ENCODE results near the gene PDE4D. TPM values are rescaled to one million over a fixed set of nuclear protein-coding genes. Genes with fewer than 3 reads are reported as not detected.

The PDE4D gene
- total and polyA plus RNA-seq, 8 donors = 1.5 to 7.1 (median 3.1) TPM

GRCh38 chr5:59436364-59437148 lies 457.0 kb downstream of the PDE4D start:
- intact Hi-C loops (cut with DNase I) = no loop called here
- H3K27ac ChIP-seq = no peak overlapping the region
- WGBS, 2 donors = 73 to 80% methylated on average over 5 of the region's 5 CpGs
- no peak overlapping the region for H3K4me3 ChIP-seq
- no peak for DNase-seq
- H3K9me3 ChIP-seq = no peaks in the 10 kb centered on the region
- H3K27me3 ChIP-seq = no peaks in the 10 kb centered on the region
- H3K4me1 ChIP-seq = no peaks in the 10 kb centered on the region
- no peak for TF ChIP-seq CTCF (IDR thresholded peaks at IDR 0.05)
- no peak for ATAC-seq
- H3K36me3 ChIP-seq = no peaks in the 10 kb centered on the region
- peak; percentile 13 for FAIRE-seq

- intact Hi-C loops (cut with DNase I) = no loop called here
- no peaks in the 10 kb centered on the region for H3K4me1 ChIP-seq
- no peak overlapping the region for H3K4me3 ChIP-seq
- 64 to 76% methylated on average over 1 of the region's 1 CpG for WGBS, 2 donors
- H3K27ac ChIP-seq = no peak overlapping the region
- FAIRE-seq (no peak), DNase-seq (no peak), ATAC-seq (peak in 1 of 4 donors; percentile 21)
- no peaks in the 10 kb centered on the region for H3K9me3 ChIP-seq
- no peaks in the 10 kb centered on the region for H3K27me3 ChIP-seq
- TF ChIP-seq CTCF (IDR thresholded peaks at IDR 0.05) = no peak
- H3K36me3 ChIP-seq = no peaks in the 10 kb centered on the region
Observed at GRCh38 chr5:59433174-59433573, 460.4 kb downstream of the PDE4D start.

- Histone ChIP-seq H3K4me1 (no peaks in the 10 kb centered on the region), H3K4me3 (no peak overlapping the region), H3K36me3 (no peaks in the 10 kb centered on the region), H3K27me3 (no peaks in the 10 kb centered on the region), H3K9me3 (no peaks in the 10 kb centered on the region), H3K27ac (no peak overlapping the region)
- no peak for TF ChIP-seq CTCF (IDR thresholded peaks at IDR 0.05)
- FAIRE-seq (no peak), ATAC-seq (peak in 1 of 4 donors; percentile 22), DNase-seq (no peak)
- WGBS, 2 donors = 82 to 90% methylated on average over 9 of the region's 9 CpGs
- intact Hi-C loops (cut with DNase I) = no loop called here
Observed at GRCh38 chr5:59430066-59430685, 463.4 kb downstream of the PDE4D start.

GRCh38 chr5:59428391-59428790 lies 465.1 kb downstream of the PDE4D start:
- no peaks in the 10 kb centered on the region for H3K9me3 ChIP-seq
- 81 to 92% methylated on average over 2 of the region's 2 CpGs for WGBS, 2 donors
- no peak overlapping the region for H3K4me3 ChIP-seq
- DNase-seq (no peak), ATAC-seq (no peak), FAIRE-seq (no peak)
- no peaks in the 10 kb centered on the region for H3K27me3 ChIP-seq
- no peak overlapping the region for H3K27ac ChIP-seq
- intact Hi-C loops (cut with DNase I) = no loop called here
- no peaks in the 10 kb centered on the region for H3K4me1 ChIP-seq
- H3K36me3 ChIP-seq = no peaks in the 10 kb centered on the region
- no peak for TF ChIP-seq CTCF (IDR thresholded peaks at IDR 0.05)

GRCh38 chr5:59424515-59424914 lies 469.0 kb downstream of the PDE4D start:
- no peak for ATAC-seq
- H3K27ac ChIP-seq = no peak overlapping the region
- 85 to 95% methylated on average over 3 of the region's 3 CpGs for WGBS, 2 donors

More at GRCh38 chr5:59424515-59424914, 469.0 kb downstream of the PDE4D start:
- TF ChIP-seq CTCF (IDR thresholded peaks at IDR 0.05) = no peak
- intact Hi-C loops (cut with DNase I) = no loop called here
- DNase-seq (no peak), FAIRE-seq (no peak)
- no peaks in the 10 kb centered on the region for H3K36me3 ChIP-seq
- no peaks in the 10 kb centered on the region for H3K27me3 ChIP-seq
- H3K4me3 ChIP-seq = no peak overlapping the region
- no peaks in the 10 kb centered on the region for H3K9me3 ChIP-seq
- H3K4me1 ChIP-seq = peaks cover 0 to 6% (median 4%) of the 10 kb centered on the region in 3 donors

All from pancreas (tissue), 10 donors.